ENCODE measurements around the gene SYNJ1. TPM values are rescaled to one million over a fixed set of nuclear protein-coding genes. Genes with fewer than 3 reads are reported as not detected.
"Not testable (repeated sequence)": the region's sequence is repeated elsewhere in the genome, so short reads cannot be mapped to it uniquely, and the experiment has no call there.

SYNJ1 gene, protein sequence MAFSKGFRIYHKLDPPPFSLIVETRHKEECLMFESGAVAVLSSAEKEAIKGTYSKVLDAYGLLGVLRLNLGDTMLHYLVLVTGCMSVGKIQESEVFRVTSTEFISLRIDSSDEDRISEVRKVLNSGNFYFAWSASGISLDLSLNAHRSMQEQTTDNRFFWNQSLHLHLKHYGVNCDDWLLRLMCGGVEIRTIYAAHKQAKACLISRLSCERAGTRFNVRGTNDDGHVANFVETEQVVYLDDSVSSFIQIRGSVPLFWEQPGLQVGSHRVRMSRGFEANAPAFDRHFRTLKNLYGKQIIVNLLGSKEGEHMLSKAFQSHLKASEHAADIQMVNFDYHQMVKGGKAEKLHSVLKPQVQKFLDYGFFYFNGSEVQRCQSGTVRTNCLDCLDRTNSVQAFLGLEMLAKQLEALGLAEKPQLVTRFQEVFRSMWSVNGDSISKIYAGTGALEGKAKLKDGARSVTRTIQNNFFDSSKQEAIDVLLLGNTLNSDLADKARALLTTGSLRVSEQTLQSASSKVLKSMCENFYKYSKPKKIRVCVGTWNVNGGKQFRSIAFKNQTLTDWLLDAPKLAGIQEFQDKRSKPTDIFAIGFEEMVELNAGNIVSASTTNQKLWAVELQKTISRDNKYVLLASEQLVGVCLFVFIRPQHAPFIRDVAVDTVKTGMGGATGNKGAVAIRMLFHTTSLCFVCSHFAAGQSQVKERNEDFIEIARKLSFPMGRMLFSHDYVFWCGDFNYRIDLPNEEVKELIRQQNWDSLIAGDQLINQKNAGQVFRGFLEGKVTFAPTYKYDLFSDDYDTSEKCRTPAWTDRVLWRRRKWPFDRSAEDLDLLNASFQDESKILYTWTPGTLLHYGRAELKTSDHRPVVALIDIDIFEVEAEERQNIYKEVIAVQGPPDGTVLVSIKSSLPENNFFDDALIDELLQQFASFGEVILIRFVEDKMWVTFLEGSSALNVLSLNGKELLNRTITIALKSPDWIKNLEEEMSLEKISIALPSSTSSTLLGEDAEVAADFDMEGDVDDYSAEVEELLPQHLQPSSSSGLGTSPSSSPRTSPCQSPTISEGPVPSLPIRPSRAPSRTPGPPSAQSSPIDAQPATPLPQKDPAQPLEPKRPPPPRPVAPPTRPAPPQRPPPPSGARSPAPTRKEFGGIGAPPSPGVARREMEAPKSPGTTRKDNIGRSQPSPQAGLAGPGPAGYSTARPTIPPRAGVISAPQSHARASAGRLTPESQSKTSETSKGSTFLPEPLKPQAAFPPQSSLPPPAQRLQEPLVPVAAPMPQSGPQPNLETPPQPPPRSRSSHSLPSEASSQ (N-terminal part only)
- 10 to 100 TPM; 11.9 to 12.3 TPM for total RNA-seq
- long read RNA-seq, partial matches to known transcripts = 1 of 5 reads
- long read RNA-seq, other reads (novel, unspliced or antisense) = 4 of 5 reads

- peak; percentile 96 for DNase-seq
- intact Hi-C loops (cut with DNase I) = no loop called here
- ATAC-seq = peak; percentile 98
Measured at GRCh38 chr21:32727687-32728455, at the start of gene SYNJ1. Gene SYNJ1 (minus strand): TSS chr21:32728013. CDS start chr21:32726895, 1,118 bp downstream.

DNA sequence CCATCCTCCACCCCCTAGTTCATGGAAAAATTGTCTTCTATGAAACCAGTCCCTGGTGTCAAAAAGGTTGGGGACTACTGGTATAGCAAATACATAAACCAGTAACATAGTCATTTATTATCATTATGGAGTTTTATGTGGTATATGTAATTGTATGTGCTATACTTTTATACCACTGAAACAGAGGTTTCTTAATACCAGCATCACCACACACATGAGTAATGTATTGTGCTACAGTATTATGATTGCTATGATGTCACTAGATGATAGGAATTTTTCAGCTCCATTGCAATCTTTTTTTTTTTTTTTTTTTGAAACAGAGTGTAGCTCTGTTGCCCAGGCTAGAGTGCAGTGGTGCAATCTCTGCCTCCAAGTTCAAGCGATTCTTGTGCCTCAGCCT, 49.5 kb upstream of the SYNJ1 start:
- DNase-seq (no peak), ATAC-seq (no peak)
- intact Hi-C loops (cut with DNase I) = no loop called here

DNA sequence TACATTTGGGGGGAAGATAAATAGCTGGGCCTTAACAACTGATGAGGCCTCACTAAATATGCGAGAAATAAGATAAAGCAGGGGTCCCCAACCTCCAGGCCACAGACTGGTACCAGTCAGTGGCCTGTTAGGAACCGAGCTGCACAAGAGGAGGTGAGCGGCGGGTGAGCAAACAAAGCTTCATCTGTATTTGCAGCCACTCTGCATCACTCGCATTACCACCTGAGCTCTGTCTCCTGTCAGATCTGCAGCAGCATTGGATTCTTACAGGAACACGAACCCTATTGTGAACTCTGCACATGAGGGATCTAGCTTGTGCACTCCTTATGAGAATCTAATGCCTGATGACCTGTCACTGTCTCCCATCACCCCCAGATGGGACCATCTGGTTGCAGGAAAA, 48.9 kb upstream of the SYNJ1 start:
- no peak for DNase-seq
- intact Hi-C loops (cut with DNase I) = no loop called here
- no peak for ATAC-seq

- intact Hi-C loops (cut with DNase I); ATAC-seq; DNase-seq: not testable (repeated sequence)
Measured at GRCh38 chr21:32773048-32773344, 45.2 kb upstream of the SYNJ1 start.

DNA sequence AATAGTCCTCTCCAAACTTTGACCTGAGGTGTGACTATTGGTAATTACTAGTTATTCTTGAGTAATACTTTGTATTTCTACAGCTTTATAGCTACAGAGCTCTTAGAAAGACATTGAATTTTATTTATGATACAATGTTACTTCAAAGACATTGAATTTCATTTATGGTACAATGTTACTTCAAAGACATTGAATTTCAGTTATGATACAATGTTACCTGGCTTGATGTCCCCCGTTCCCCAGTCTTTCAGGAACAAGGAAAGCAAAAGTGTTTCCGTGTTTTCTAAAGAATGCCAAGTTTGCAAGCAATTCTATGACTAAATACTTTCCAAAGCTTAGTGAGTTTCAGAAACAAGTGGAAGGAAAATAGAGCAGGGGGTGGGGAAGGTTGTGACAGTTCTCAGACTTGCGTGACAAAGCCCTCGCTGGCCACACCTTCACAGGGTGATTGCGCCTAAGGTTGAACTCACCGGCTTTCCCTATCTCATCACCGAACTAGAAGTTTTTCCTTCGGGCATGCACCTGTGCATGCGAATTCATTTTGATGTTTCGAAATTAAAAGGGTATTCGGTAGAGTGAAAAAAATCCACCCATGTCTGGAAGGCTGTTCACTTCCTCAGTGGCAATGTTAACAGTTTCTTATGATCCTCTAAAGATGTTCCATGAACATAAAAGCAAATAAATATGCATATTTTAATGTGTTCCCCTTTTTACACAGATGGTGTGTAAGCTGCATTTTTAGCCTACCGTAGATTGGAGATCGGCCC, 44.7 kb upstream of the SYNJ1 start:
- intact Hi-C loops (cut with DNase I) = no loop called here
- no peak for DNase-seq
- peak in 1 of 2 donors; percentile 7 for ATAC-seq

- peak; percentile 59 to 71 for ATAC-seq
- peak; percentile 75 for DNase-seq
- intact Hi-C loops (cut with DNase I) = no loop called here
Measured at GRCh38 chr21:32770871-32771523, 43.2 kb upstream of the SYNJ1 start.

DNA sequence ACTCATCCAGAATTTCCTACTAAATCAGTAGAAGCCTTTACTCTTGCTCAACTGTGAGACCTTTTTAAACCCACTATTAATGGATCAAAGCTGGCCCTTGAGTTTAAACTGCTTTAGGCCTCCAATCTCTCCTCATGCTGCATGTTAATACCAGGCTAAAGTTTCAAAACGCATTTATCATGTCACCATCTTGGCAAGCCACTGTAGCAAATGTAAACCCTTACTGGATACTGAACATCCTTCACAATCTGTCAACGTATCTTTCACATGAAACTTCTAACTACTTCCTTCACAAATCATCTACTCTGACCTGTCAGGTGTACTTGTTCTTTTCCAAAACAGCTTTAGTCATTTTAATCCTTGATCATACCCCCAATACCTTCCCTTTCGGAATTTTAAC, 40.7 kb upstream of the SYNJ1 start:
- ATAC-seq (no peak), DNase-seq (no peak)
- intact Hi-C loops (cut with DNase I) = no loop called here

GRCh38 chr21:32765058-32765457, 37.2 kb upstream of the SYNJ1 start:
- DNase-seq (no peak), ATAC-seq (no peak)
- intact Hi-C loops (cut with DNase I) = no loop called here

GRCh38 chr21:32764186-32764585, 36.4 kb upstream of the SYNJ1 start:
- intact Hi-C loops (cut with DNase I) = no loop called here

DNA sequence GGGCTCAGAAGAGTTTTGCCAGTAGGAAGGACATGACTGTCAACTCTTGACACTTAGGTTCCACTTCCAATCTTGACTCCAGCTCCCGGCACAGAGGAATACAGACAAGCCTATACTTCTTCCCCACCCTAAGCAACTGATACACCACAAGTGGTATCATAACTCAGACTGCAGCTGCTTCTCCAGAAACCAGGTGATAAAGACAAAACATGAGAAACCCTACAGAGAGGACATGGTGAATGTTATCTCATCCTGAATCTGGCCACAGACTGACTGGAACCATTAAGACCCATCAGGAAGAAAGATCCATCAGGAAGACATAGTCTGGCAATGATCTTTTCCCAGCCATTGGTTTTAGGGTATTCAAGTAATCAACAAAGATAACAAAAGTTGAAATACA, 30.0 kb upstream of the SYNJ1 start:
- intact Hi-C loops (cut with DNase I) = no loop called here
- ATAC-seq (no peak), DNase-seq (no peak)

More at GRCh38 chr21:32764186-32764585, 36.4 kb upstream of the SYNJ1 start:
- ATAC-seq (no peak), DNase-seq (no peak)

GRCh38 chr21:32756096-32756495, 28.3 kb upstream of the SYNJ1 start:
- ATAC-seq (no peak), DNase-seq (no peak)
- intact Hi-C loops (cut with DNase I) = no loop called here

GRCh38 chr21:32753818-32754585, 26.2 kb upstream of the SYNJ1 start:
- ATAC-seq = no peak
- intact Hi-C loops (cut with DNase I) = no loop called here
- DNase-seq = no peak

DNA sequence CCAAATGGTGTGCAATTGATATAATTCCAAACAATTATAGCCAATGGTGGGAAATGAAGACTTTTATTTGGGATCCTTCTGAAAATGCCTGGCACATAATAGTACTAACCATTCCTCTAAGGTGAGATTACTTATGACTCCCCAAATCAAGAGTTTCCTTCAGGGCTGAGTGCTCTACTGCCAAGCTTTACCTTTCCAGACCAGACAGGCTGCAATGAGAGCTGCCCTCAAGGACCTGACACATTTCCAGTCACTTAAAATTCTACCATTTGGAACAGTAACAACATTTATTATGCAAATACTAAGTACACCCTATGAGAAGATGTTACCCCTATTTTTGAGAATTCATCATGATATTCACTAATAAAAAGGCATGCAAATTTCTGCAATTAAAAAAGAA, 22.6 kb upstream of the SYNJ1 start:
- ATAC-seq (no peak), DNase-seq (no peak)
- intact Hi-C loops (cut with DNase I) = no loop called here

DNA sequence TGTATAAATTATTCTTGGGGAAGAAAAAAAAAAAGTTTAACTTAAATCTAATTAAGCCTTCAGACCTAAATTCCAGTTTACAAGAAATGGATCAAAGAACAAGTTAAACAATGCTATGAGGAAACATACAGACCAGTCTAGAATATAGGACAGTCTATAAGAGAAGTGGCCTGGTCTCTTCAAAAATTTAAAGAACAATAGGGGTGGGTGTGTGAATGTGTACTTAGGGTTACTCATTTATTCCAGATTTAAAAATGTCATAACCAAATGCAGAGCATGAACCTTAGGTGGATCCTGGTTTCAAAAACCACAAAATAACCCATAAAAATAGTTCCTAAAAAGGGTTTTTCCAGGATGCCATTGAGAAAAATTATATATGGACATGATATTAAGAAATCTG, 21.8 kb upstream of the SYNJ1 start:
- DNase-seq (no peak), ATAC-seq (no peak)
- intact Hi-C loops (cut with DNase I) = no loop called here

DNA sequence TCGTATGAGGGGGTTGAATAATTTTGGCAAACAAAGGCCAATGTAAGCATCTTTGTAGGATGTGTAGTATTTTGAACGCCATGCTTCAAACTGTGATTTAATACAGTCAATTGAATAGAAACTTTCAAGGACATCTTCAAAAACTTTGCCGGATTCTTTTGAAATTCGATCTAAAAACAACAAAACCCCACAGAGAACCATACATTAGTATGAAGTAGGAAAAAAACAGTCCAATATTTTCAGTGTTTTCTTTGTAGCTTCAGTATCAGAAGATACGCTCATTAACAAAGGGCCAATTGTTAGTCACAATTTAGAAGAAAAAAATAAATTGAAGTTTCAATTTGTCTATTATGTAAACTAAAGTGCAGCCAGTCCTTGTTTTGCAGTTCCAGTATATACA, 20.7 kb upstream of the SYNJ1 start:
- ATAC-seq (no peak), DNase-seq (no peak)
- intact Hi-C loops (cut with DNase I) = no loop called here

- intact Hi-C loops (cut with DNase I) = no loop called here
- DNase-seq (no peak), ATAC-seq (no peak)
Measured at GRCh38 chr21:32747396-32747795, 19.6 kb upstream of the SYNJ1 start.

- intact Hi-C loops (cut with DNase I); DNase-seq; ATAC-seq: not testable (repeated sequence)
Measured at GRCh38 chr21:32746711-32747110, 18.9 kb upstream of the SYNJ1 start.

Data from left cardiac atrium (tissue), 4 donors.